ENCODE measurements around the gene CMSS1.
"Not testable (repeated sequence)": the region's sequence is repeated elsewhere in the genome, so short reads cannot be mapped to it uniquely, and the experiment has no call there.

CMSS1 gene

GRCh38 chr3:100096286-100096685 is 278.6 kb downstream of the CMSS1 start:
- not testable (repeated sequence) for DNase-seq

- no peak for DNase-seq
These were observed 279.2 kb downstream of the CMSS1 start for GRCh38 chr3:100096866-100097265.

- no peak for DNase-seq
These were observed 280.5 kb downstream of the CMSS1 start for GRCh38 chr3:100097919-100098783.

- no peak for DNase-seq
These were observed 281.1 kb downstream of the CMSS1 start for GRCh38 chr3:100098784-100099070.

- no peak for DNase-seq
These were observed 282.0 kb downstream of the CMSS1 start for GRCh38 chr3:100099621-100100020.

- DNase-seq, result no peak
These were observed 282.8 kb downstream of the CMSS1 start for GRCh38 chr3:100100425-100100824.

- no peak for DNase-seq
These were observed 285.1 kb downstream of the CMSS1 start for GRCh38 chr3:100102757-100103156.

- no peak for DNase-seq
These were observed 286.1 kb downstream of the CMSS1 start for GRCh38 chr3:100103558-100104441.

- no peak for DNase-seq
These were observed 286.8 kb downstream of the CMSS1 start for GRCh38 chr3:100104442-100104798.

- no peak for DNase-seq
These were observed 287.3 kb downstream of the CMSS1 start for GRCh38 chr3:100104817-100105413.

- DNase-seq, result peak; percentile 11
These were observed 287.8 kb downstream of the CMSS1 start for GRCh38 chr3:100105501-100105900.

GRCh38 chr3:100106094-100106493 is 288.4 kb downstream of the CMSS1 start:
- DNase-seq, result no peak

- no peak for DNase-seq
These were observed 289.0 kb downstream of the CMSS1 start for GRCh38 chr3:100106531-100107141.

GRCh38 chr3:100107221-100107814 is 289.7 kb downstream of the CMSS1 start:
- DNase-seq, result no peak

- DNase-seq, result no peak
These were observed 290.9 kb downstream of the CMSS1 start for GRCh38 chr3:100108464-100109079.

- no peak for DNase-seq
These were observed 292.5 kb downstream of the CMSS1 start for GRCh38 chr3:100110162-100110561.

GRCh38 chr3:100111728-100112127 is 294.1 kb downstream of the CMSS1 start:
- no peak for DNase-seq

GRCh38 chr3:100113723-100114412 is 296.2 kb downstream of the CMSS1 start:
- DNase-seq, result peak; percentile 52

GRCh38 chr3:100114413-100115030 is 296.9 kb downstream of the CMSS1 start, which contains the start of gene FILIP1L:
FILIP1L (minus strand) TSS chr3:100114501.
- no peak for DNase-seq

- no peak for DNase-seq
These were observed 299.4 kb downstream of the CMSS1 start for GRCh38 chr3:100117093-100117492.

GRCh38 chr3:100120012-100120411 is 302.4 kb downstream of the CMSS1 start:
- no peak for DNase-seq
